Left ventricle myocardium superior (tissue), 1 donor: ENCODE results near the gene PDE6D. TPM values are rescaled to one million over a fixed set of nuclear protein-coding genes. Genes with fewer than 3 reads are reported as not detected.

Experiments
- ATAC-seq: fragments of 200-7000 bp; cut with Tn5 transposase; one replicate; pipeline ENCODE4 v1.9.1; 2020; ENCODE audit warnings: mild to moderate bottlenecking, moderate library complexity
- DNase-seq: peaks from one replicate; pipeline ENCODE4 v3.0.0-alpha.2; 2020
- intact Hi-C: fragments of 100-400 bp; cut with micrococcal nuclease; formaldehyde crosslinking; loops from one replicate; pipeline ENCODE4 v1.11.0; 2022
- total RNA-seq: library from RNA; stranded (reverse); fragmentation: NEBNext Ultra II Directional; extraction: Animal tissue kit (Norgen Biotek cat#: 25700); gene quantifications from one replicate; pipeline ENCODE4 v1.2.1, GENCODE V29; 2021
- donor health status: DM: no; HTN: yes; CAD: no; lungs with severe emphysema.

PDE6D gene
- total RNA-seq, 1 donor from 2014 or later, result 16.1 TPM

DNA sequence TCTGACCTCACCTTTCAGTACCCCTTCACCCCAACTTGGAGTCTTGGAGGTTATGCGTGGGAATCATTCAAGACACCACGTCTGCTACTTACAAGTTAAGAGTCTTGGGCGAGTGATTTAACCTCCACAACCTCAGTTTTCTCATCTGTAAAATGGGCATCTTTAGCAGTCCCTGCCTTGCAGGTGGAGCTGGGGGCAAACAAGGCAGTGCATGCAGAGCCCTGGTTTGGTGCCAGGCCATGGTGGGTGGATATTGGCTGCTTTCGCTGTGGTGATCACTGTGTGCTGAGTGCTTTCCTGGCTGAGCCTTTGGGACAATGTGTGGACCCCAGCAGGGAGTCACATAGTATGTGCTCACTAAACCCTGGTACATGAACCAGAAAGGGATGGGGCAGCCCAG, 93.1 kb downstream of the PDE6D start:
- ATAC-seq (no peak), DNase-seq (no peak)

DNA sequence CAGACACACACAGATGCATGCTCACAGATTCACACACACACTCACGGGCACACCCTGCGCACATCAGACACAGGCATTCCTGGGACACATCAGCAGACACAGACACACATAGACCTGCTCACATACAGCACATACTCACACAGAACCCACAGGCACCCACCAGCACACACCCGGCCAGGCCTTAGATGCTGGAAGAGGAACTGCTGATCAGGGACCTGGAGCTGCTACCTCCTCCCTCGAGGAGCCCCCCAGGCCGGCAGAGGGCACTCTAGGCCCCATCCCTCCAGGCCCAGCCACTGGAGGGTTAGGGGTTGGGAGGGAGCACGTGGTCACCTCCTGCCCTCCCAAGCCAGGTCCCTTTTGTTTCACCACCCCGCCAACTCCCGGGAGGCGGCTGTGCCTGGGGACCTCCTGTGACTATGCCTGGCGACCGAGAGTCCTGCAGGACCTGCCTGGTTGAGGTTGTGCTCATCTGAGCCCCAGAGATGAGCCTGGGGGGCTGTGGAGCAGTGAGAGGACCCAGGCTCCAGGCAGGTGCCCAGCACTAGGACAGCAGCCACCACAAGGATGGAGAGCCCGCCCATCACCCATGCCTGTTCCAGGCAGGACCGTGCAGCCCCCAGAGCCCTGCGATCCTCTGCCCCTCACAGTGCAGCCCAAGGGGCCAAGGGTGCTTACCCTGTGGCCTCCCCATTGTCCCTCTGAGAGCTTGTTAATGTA, 93.8 kb downstream of the PDE6D start:
- intact Hi-C loops, result no loop called here
- DNase-seq (peak; percentile 78), ATAC-seq (peak; percentile 62)

More for the DNA sequence above, 93.1 kb downstream of the PDE6D start:
- intact Hi-C loops, result no loop called here

DNA sequence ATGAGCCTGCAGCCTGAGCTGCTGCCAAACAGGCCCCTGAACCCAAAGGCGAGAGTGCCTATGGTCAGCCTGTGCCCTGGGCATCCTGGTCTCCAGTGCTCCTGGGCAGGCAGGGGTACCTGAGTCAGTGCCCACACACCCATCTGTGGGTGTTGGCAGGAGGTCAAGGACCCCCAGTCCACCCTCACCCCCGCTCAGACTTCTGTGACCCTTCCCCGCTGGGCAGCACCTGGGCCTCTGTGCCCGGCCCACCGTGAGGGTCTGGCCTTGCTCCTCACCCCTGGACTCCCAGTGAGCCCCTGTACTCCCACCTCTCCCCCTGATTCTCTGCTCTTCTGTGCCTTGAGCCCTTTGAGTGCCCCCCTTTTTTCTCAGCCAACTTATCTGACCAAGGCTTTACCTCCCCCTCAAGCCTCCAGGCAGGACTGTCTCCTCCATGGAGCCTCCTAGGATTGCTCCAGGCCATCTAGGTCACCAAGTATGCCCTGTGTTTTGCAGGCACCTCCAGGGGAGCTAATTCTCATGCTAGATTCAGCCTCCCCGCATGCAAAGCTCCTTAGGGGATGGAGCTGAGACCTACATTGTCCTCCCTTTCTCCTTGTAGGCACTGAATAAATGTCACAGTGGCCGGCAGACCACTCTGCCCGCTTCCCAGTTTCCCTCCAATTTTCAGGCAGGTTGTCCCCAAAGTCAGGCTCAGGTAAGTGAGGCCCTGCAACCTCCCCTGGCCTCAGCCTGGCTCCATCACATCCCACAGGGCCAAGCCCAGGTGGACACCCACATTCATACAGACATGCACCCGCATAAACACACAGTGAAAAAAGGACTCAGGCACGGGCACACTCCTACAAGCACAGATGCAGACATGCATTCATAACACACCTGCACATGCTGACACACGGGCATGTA, 94.6 kb downstream of the PDE6D start:
- ATAC-seq (no peak), DNase-seq (no peak)
- intact Hi-C loops, result no loop called here

DNA sequence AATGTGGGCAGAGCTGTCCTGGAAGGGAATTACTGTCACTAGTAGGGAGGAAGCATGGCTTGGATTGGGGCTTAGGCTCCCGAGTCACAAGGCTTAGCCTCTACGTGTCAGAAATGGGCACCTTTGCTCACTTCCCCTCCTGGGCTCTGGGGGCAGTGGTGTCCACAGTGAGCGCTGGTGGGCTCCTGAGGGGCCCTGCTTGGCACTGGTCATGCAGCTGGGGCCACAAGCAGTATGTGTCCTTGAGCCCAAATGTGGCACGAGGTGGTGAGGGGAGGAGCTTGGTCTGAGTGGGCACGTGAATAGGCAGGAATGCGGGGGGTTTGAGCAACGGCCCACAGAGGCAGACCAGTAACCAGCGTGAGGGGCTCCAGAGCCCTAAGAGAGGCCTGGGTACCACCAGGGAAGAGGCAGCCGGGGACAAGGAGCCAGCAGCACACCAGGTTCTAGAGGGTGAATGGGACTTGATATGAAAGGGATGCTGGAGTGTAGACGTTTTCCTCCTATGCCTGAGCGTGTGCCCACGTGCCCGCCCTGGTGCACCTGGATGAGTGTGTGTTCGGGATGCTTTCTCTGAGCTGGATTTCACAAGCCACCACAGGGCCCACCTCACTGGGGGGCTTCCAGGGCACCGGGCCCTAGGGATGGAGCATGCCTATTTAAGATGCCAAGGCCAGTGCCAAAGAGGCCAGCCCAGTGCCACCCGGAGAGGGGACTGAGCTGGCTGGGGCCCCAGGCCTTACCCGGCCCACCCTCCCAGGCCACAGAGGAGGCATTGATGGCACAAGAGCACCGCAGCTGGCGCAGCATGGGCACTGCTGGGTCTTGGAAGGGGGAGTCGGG, 95.5 kb downstream of the PDE6D start:
- ATAC-seq, result no peak
- no peak for DNase-seq
- intact Hi-C loops, result no loop called here

DNA sequence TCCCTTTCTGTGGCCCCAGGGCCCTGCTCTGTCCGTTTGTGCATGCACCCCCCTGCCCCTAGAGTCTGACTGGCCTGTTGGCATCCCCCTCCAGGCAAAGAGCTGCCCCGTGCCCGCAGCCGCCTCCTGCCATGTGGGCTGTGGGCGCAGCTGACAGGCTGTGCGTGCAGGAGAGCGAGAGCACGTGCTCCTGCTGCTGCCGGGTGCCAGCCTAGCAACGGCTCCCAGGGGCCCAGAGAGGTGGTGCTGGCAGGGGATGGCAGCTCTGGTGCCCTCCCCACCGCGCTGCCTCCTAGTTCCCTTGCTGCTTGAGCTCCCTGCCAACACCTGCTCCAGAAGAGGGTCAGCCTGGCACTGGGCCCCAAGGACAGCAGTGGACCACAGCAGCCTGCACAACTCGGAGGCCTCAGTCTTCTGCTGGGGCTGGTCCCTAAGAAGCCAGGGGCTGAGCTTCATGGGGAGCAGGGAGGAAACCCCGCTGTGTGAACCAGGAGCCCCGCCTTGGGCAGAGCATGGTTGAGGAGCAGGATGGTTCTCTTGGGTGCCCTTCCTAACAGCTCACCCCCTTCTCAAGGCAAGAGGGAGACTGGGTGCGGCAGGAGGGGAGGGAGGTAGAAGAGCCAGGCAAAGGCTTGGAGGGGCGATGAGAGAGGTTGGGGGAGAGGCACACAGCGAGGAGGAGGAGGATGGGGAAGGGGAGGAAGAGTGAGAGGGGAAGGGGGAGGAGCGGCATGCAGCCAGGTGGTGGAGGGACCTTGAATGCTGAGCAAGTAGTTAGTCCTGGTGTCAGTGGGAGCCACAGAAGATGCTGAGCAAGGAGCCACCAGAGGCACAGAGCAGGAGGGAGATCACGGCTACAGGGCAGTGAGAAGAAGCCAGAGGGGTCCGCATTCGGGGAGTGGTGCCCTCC, 96.5 kb downstream of the PDE6D start:
- ATAC-seq (peak; percentile 47), DNase-seq (peak; percentile 76)
- intact Hi-C loops, result no loop called here

DNA sequence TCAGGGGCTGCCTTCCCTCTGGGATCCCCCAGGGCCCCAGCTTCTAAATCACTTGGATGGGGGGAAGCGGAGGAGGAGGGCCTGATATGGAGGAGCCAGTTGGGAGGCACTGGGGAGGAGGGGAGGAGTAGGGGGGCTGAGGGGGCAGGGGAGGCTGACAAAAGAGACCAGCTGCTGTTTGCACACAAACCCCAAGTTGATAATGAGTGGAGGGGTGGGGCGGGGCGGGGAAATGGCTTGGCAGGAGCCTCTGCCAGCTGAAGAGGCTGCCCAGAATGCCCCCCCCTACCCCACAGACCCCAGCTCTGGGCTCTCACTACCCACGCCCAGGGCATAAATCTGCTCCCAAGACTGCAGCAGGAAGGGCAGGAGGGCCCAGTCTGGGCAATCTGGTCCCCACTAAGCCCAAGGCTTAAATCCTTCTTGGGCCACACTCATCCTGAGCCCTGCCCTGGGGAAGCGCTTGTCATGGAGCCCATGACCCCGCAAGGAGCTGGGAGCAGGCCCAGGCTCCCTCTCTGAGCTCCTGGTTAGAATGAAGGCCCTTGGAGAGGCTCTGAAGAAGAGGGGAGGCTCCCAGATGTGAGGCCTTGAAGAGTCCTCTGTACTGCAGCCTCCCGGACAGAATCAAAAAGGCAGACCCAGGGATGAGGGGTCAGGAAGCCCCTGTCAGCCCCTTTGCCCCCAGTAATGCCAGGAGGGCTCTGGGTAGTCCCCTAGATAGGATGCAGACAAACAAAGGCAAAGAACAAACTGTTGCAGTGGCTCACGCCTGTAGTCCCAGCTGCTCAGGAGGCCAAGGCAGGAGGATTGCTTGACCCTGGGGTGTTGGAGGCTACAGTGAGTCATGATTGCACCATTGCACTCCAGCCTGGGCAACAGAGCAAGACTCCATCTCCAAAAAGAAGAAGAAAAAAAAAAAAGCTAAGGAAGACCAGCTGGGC, 97.5 kb downstream of the PDE6D start:
- intact Hi-C loops, result no loop called here
- ATAC-seq, result no peak
- DNase-seq, result no peak

DNA sequence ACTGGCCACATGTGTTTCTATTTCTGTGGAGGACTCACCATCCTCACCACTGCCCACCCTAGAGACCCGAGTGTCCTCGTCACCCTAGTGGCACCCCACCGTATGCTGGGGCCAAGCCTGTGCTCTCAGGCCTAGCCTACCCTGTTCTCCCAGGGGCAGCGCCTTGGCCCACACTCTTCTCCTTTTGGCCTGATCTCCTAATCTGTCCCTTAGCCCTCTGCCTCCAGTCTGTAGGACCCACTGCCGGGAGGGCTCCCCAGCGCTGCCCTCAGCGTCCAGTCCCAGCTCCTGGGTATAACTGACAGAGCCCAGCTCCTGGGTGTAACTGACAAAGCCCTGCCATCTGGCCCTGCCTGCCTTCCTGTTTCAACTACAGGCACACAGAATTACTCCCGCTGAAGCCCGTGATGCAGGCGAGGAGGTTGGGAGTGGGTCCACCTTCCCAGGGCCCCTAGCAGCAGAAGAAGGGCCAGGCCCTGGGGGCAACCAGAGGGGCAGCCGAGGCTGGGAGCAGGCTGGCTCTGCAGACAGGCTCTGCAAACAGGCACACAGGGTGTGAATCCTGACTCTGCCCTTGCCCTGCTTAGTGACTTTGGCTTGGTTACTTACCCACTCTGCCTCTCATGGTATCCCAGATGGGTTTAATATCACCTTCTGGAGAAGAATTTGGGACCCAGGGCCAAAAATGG, 98.3 kb downstream of the PDE6D start:
- DNase-seq, result no peak
- intact Hi-C loops, result no loop called here
- ATAC-seq, result no peak

Other genes starting within 250 kb of the PDE6D start
- not detected for gene TEX44, start 188.4 kb downstream of the PDE6D start, total RNA-seq
- gene PTMA, start 72.8 kb downstream of the PDE6D start, total RNA-seq, result 207 TPM
- 19.9 TPM for gene COPS7B, start 5.2 kb upstream of the PDE6D start, total RNA-seq
- gene NPPC, start 145.1 kb upstream of the PDE6D start, total RNA-seq, result 7.2 TPM
- gene DIS3L2, start 180.4 kb upstream of the PDE6D start, total RNA-seq, result 19.6 TPM